Measurements from ENCODE around the gene ABTB2.

The ABTB2 gene

DNA sequence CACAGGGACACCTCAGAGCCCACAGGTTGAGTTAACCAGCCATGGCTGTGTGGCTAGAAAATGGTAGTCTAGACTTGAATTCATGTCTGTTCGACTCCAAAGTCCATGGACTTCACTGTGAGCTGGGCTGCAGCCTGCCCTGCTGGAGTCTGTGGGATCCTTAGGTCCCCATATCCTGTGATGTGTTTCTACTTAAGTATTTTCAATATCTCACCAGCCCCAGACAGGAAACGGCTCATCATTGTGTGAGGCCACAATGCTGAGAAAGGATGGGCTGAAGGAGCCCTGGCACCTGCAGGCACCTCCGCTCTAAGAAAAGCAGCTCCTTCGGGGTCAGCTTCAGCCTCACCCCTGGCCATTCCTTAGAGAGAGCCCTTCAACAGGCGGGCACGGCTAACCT lies 159.3 kb downstream of the ABTB2 start:
- DNase-seq (ENCODE audit: extremely low read depth, low read depth) = no peak
- TF ChIP-seq, protein P1, sequence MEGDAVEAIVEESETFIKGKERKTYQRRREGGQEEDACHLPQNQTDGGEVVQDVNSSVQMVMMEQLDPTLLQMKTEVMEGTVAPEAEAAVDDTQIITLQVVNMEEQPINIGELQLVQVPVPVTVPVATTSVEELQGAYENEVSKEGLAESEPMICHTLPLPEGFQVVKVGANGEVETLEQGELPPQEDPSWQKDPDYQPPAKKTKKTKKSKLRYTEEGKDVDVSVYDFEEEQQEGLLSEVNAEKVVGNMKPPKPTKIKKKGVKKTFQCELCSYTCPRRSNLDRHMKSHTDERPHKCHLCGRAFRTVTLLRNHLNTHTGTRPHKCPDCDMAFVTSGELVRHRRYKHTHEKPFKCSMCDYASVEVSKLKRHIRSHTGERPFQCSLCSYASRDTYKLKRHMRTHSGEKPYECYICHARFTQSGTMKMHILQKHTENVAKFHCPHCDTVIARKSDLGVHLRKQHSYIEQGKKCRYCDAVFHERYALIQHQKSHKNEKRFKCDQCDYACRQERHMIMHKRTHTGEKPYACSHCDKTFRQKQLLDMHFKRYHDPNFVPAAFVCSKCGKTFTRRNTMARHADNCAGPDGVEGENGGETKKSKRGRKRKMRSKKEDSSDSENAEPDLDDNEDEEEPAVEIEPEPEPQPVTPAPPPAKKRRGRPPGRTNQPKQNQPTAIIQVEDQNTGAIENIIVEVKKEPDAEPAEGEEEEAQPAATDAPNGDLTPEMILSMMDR (IDR thresholded peaks at IDR 0.05; ENCODE audit: low read depth, low read length) = no peak

DNA sequence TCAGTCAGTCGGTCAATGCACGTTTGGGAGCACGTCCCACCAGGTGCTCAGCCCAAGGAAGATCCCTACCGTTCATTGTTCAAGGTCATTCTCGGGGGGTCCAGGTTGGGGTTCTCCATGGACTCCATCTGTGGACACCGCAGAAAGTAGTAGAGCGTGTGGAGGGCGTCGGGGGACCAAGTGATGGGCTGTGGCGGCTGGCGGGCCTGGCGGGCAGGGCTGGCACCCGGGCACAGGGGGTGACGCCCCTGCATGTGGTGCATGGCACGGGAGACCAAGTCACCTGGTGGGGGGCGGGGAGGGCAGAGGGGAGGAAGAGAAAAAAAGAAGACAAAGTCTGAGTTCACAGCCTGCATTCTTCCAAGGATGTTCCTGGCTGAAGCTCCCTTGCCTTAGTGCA lies 160.6 kb downstream of the ABTB2 start:
- TF ChIP-seq, protein P1 (IDR thresholded peaks at IDR 0.05; ENCODE audit: low read depth, low read length) = no peak
- DNase-seq (ENCODE audit: extremely low read depth, low read depth) = no peak

DNA sequence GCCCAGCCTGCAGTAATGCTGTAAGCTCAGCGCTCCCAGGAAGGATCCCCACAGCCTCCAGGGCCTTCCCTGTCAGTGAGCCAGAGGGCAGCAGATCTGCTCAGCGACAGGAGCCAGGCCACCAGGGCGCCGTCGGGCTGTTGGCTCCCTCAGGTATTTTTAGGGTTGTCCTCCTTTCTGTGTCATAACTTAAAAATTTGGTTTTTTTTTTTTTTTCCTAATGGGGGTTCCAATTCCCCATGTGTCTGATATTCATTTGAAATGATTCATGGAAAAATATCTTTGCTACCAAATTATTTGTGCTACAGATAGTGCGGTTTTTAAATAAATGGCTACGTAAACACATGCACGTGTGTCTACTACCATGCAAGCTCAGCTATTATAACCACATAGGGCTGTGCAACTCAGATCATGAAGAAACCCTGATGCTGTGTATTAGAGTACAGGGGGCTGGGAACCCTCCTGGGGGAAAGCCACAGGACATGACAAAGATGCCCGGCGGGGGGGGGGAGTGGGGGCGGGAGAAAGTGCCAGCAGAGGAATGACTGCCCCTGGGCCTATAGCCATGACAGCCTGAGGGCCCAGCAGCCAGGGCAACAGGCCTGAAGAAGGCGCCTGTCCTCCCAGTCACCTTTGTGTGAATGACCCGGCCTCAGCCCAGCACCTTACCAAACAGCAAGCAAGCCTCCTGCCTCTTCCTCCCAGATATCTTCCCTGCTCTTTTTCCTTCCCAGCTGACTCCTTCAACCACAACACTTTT lies 163.1 kb downstream of the ABTB2 start:
- TF ChIP-seq, protein P1 (IDR thresholded peaks at IDR 0.05; ENCODE audit: low read depth, low read length) = no peak
- no peak for DNase-seq (ENCODE audit: extremely low read depth, low read depth)

DNA sequence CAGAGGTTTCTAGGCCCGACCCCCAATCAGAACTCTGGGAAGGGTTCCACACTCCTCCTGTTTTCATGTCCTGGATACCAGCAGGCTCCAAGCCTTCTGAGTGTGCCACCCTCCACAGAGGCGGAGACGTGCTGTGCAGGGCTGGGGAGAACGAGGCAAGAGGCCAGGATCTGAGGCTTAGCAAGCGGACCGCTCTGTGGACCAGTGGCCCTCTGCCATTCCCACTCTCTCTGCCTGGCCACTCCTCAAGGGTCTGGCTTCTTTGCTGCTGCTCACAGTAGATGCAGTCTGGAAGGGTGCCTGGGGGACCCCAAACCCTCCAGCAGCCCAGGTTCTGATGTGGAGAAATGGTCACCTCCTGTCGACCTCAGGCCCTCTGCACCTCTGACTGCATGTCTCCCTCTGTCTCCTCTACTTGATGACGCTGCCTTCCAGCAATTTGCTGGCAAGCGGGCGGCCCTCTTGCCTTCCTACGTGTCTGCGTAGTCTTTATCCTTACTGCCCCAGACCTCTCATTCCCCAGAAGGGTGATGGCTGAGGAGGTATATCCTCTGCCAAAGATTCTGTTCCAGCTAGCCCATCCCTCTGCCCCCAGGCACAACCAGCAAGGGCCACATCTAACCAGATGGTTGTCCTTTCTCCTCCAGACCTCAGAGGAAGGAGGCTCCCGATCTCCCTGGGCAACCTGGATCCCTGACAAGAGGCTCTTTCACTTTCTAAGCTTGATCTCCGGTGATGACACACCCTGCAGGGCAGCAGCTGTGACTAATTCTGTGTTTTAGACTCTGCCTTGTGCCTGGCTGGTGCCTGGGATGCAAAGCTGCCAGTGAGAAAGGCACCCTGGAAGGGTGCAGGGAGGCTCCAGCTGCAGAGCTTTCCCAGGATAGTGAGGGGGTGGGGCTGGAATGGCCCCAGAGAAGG lies 165.1 kb downstream of the ABTB2 start:
- TF ChIP-seq, protein P1 (IDR thresholded peaks at IDR 0.05; ENCODE audit: low read depth, low read length) = no peak
- DNase-seq (ENCODE audit: extremely low read depth, low read depth) = peak; percentile 90

GRCh38 chr11:34191578-34191977 lies 166.2 kb downstream of the ABTB2 start:
- DNase-seq (ENCODE audit: extremely low read depth, low read depth) = no peak
- TF ChIP-seq, protein P1 (IDR thresholded peaks at IDR 0.05; ENCODE audit: low read depth, low read length) = no peak

GRCh38 chr11:34190192-34191139 lies 167.3 kb downstream of the ABTB2 start:
- TF ChIP-seq, protein P1 (IDR thresholded peaks at IDR 0.05; ENCODE audit: low read depth, low read length) = no peak
- DNase-seq (ENCODE audit: extremely low read depth, low read depth) = no peak

Measured in AG09319 (cell line).